ENCODE measurements around the gene MGAT4B. TPM values are rescaled to one million over a fixed set of nuclear protein-coding genes. Genes with fewer than 3 reads are reported as not detected.
A peak's percentile ranks its signal among the peaks of the same experiment; 100 is the strongest.

MGAT4B gene
- total RNA-seq, 1 donor from 2014 or later, result 120 TPM

DNA sequence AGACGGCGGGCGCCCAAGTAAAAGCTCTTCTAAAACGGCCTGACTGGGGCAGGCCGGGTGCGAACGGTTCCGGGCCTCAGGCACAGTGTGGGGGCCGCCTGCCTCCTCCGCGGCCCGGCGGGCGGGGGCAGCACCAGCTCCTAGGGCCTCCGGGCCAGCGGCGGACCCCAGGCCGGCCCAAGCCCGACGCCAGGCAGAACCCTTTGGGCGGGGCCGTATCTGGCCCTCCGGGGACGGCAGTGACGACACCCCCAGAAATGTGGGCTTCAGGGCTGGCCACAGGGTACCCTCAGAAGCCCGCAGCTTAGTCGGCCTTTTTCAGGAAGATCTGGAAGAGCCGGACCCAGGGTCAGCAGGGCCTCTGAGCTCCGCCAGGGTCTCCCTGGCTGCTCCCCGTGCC is 8.9 kb downstream of the MGAT4B start:
- Mint-ChIP-seq H3K36me3 (ENCODE audit: low read depth) (peaks cover 7% of the 10 kb centered on the region), H3K4me1 (peaks cover 11% of the 10 kb centered on the region), H3K9me3 (no peaks in the 10 kb centered on the region), H3K4me3 (peak overlapping the region; percentile 78), H3K27me3 (ENCODE audit: low read depth) (peaks cover 5% of the 10 kb centered on the region), H3K27ac (ENCODE audit: unreplicated experiment) (no peak overlapping the region)
- DNase-seq (ENCODE audit: low read depth, low spot score), result no peak
- TF ChIP-seq, protein P1, sequence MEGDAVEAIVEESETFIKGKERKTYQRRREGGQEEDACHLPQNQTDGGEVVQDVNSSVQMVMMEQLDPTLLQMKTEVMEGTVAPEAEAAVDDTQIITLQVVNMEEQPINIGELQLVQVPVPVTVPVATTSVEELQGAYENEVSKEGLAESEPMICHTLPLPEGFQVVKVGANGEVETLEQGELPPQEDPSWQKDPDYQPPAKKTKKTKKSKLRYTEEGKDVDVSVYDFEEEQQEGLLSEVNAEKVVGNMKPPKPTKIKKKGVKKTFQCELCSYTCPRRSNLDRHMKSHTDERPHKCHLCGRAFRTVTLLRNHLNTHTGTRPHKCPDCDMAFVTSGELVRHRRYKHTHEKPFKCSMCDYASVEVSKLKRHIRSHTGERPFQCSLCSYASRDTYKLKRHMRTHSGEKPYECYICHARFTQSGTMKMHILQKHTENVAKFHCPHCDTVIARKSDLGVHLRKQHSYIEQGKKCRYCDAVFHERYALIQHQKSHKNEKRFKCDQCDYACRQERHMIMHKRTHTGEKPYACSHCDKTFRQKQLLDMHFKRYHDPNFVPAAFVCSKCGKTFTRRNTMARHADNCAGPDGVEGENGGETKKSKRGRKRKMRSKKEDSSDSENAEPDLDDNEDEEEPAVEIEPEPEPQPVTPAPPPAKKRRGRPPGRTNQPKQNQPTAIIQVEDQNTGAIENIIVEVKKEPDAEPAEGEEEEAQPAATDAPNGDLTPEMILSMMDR (conservative IDR thresholded peaks at IDR 0.05), result no peak

DNA sequence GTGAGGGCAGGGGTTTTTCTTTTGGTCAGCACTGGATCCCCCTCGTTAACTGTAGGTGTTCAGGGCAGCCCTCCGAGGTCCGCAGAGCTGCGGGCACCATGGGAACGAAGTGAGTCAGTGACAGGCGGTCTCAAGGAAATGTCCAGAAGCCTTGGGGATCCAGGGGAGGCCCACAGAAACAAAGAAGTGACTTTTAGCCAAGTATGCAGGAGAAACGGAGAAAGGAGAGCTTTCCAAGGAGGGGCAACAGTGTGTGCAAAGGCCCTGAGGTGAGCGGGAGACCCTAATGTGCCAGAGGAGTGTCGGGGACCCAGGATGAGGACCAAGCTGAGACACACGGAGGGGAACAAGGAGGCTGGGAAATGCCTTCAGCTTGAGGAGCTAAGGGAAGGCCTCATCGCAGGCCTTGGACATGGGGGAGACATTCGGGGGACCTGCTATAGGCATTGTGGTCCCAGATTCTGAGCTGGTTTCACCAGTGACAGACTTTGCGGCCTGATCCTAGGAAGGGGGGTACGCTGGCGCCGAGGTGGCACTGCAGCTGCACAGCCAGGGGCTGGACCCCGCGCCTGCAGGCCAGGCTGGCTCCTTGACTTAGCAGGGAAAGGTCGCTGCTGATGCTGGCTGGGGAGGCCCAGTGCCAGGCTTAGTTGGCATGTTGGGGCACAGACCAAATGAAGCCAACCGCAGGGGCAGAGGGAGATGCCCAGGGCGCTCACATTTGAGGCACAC is 9.6 kb downstream of the MGAT4B start:
- DNase-seq (ENCODE audit: low read depth, low spot score), result no peak
- H3K27ac Mint-ChIP-seq (ENCODE audit: unreplicated experiment), result no peak overlapping the region
- no peaks in the 10 kb centered on the region for H3K9me3 Mint-ChIP-seq
- peaks cover 5% of the 10 kb centered on the region for H3K27me3 Mint-ChIP-seq (ENCODE audit: low read depth)
- TF ChIP-seq, protein P1 (conservative IDR thresholded peaks at IDR 0.05), result no peak
- H3K4me1 Mint-ChIP-seq, result peaks cover 10% of the 10 kb centered on the region
- peak overlapping the region; percentile 78 for H3K4me3 Mint-ChIP-seq
- H3K36me3 Mint-ChIP-seq (ENCODE audit: low read depth), result peaks cover 7% of the 10 kb centered on the region

DNA sequence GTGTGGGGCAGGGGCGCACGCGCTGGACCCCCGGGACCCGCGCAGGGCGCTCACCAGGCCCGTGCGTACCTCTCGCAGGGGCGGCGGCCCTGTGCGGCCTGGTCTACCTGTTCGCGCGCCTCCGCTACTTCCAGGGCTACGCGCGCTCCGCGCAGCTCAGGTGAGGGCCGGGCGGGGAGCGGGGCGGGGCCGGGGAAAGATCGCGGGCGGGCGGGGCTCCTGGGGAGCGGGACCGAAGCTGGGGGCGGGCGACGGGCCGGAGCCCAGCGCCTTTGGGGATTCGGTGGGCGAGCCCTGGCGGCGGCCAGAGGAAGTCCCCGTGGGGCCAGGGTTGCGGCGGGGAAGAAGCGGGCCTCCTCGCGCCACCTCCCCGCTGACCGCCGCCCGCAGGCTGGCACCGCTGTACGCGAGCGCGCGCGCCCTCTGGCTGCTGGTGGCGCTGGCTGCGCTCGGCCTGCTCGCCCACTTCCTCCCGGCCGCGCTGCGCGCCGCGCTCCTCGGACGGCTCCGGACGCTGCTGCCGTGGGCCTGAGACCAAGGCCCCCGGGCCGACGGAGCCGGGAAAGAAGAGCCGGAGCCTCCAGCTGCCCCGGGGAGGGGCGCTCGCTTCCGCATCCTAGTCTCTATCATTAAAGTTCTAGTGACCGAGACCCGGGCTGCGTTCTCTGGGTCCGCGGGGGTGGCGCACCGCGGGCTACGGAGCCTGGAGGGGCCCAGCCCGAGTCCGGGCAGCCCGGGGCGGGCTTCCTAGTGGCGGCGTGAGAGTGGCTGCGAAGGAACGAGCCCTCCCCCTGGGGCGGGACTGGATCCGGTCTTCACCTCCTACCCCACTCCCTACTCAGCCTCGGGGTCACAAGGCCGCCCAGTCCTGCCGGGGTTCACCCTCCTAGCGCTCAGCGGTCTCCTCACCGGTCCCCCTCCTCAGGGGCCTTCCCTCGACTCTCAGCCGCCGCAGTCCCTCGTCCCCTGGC is 10.5 kb downstream of the MGAT4B start:
- Mint-ChIP-seq H3K4me1 (peaks cover 5% of the 10 kb centered on the region), H3K4me3 (peak overlapping the region; percentile 78), H3K27ac (ENCODE audit: unreplicated experiment) (no peak overlapping the region), H3K27me3 (ENCODE audit: low read depth) (peaks cover 2% of the 10 kb centered on the region), H3K36me3 (ENCODE audit: low read depth) (peaks cover 4% of the 10 kb centered on the region), H3K9me3 (no peaks in the 10 kb centered on the region)
- TF ChIP-seq, protein P1 (conservative IDR thresholded peaks at IDR 0.05), result peak; percentile 78
- DNase-seq (ENCODE audit: low read depth, low spot score), result peak; percentile 80

DNA sequence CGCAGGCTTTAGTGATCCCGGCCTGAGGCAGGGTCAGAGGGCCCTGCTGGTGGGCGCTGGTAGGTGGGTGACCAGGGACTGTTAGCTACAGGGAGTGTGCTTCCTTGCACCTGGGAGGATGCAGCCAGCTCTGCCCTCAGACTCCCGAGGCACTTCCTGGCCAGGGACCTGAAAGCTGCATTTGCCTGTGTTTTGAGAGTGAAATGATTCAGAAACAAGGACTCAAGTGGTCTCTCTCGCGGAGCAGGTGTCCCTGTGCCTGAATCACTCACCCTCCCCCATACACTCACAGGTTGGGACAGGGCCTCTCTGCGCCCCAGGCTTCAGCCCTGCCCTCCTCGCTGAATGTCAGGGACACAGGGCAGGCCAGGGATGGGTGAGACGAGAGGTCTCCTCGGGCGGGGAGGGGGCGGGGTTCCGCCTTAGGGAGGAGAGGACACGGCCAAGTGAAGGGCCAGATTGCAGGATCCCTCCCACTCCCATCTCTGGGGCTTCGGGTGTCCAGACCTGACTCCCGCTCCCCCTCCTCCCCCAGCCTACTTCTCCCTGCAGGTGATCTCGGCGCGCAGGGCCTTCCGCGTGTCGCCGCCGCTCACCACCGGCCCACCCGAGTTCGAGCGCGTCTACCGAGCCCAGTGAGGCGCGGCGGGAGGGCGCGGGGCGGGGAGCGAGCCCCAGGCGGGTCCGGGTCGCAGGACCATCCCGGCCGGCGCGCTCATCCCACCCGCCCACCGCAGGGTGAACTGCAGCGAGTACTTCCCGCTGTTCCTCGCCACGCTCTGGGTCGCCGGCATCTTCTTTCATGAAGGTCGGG is 11.4 kb downstream of the MGAT4B start:
- Mint-ChIP-seq H3K4me3 (peak overlapping the region; percentile 81), H3K27me3 (ENCODE audit: low read depth) (peaks cover 2% of the 10 kb centered on the region), H3K4me1 (peaks cover 5% of the 10 kb centered on the region), H3K27ac (ENCODE audit: unreplicated experiment) (no peak overlapping the region), H3K9me3 (no peaks in the 10 kb centered on the region), H3K36me3 (ENCODE audit: low read depth) (peaks cover 4% of the 10 kb centered on the region)
- no peak for DNase-seq (ENCODE audit: low read depth, low spot score)
- TF ChIP-seq, protein P1 (conservative IDR thresholded peaks at IDR 0.05), result no peak

DNA sequence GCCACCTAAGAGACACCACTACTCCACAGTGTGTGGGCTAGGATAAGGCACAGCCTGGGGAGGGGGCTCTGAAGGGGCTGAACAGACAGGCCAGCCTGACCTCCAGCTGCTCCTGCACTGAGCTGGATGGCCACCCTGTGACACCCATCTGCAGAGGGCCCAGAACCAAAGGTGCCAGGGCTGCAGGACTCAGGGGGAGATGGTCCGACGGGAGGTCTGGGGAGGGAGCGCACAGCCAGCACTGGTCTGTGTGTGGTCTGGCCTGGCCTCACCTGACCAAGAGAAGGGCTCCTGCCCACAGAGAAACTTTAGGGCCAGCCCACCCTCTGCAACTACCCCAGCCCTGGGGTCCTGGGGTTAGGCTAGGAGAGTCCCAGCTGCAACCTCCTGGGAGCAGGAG is 12.1 kb downstream of the MGAT4B start:
- H3K27me3 Mint-ChIP-seq (ENCODE audit: low read depth), result peaks cover 2% of the 10 kb centered on the region
- DNase-seq (ENCODE audit: low read depth, low spot score), result no peak
- peak overlapping the region; percentile 81 for H3K4me3 Mint-ChIP-seq
- TF ChIP-seq, protein P1 (conservative IDR thresholded peaks at IDR 0.05), result no peak
- no peaks in the 10 kb centered on the region for H3K9me3 Mint-ChIP-seq
- peaks cover 4% of the 10 kb centered on the region for H3K36me3 Mint-ChIP-seq (ENCODE audit: low read depth)
- peaks cover 5% of the 10 kb centered on the region for H3K4me1 Mint-ChIP-seq
- no peak overlapping the region for H3K27ac Mint-ChIP-seq (ENCODE audit: unreplicated experiment)
